GM23338 (cell line): ENCODE data around the gene SAPCD1. TPM values are rescaled to one million over a fixed set of nuclear protein-coding genes. Genes with fewer than 3 reads are reported as not detected.

Experiments used
- ATAC-seq: fragments of 200-7000 bp; cut with Tn5 transposase; 3 replicates; pipeline ENCODE4 v1.9.1; 2020
- DNase-seq: peaks from one replicate; pipeline ENCODE4 v3.0.0-alpha.2; 2015; ENCODE audit warnings: low spot score
- H2AFZ ChIP-seq: fragments of 200-600 bp; sonication (generic); 2 replicates; pipeline ENCODE4 v1.8.0; 2016; ENCODE audit warnings: antibody characterized with exemption, mild to moderate bottlenecking, moderate library complexity
- H3F3A ChIP-seq: fragments of 200-600 bp; sonication (generic); replicated peaks from 2 replicates; pipeline ENCODE4 v1.8.0; 2017; ENCODE audit warnings: antibody characterized with exemption, mixed run types, low read depth
- H3K27ac ChIP-seq: fragments of 200-600 bp; sonication (generic); 2 replicates; pipeline ENCODE4 v1.6.1; 2016; ENCODE audit warnings: low read depth
- H3K27me3 ChIP-seq: fragments of 200-600 bp; sonication (generic); 2 replicates; pipeline ENCODE4 v1.8.0; 2016; ENCODE audit warnings: mild to moderate bottlenecking, mixed run types, moderate library complexity; ENCODE audit not compliant: insufficient read depth
- H3K36me3 ChIP-seq: fragments of 200-600 bp; sonication (generic); 2 replicates; pipeline ENCODE4 v1.8.0; 2016; ENCODE audit warnings: mild to moderate bottlenecking; ENCODE audit not compliant: insufficient read depth
- H3K4me1 ChIP-seq: fragments of 200-600 bp; sonication (generic); 2 replicates; pipeline ENCODE4 v1.8.0; 2016; ENCODE audit warnings: mild to moderate bottlenecking, moderate library complexity; ENCODE audit not compliant: insufficient read depth
- H3K4me2 ChIP-seq: fragments of 200-600 bp; sonication (generic); 2 replicates; pipeline ENCODE4 v1.7.1; 2017; ENCODE audit warnings: mixed run types
- H3K4me3 ChIP-seq: fragments of 200-600 bp; sonication (generic); 2 replicates; pipeline ENCODE4 v1.6.1; 2016; ENCODE audit warnings: mixed run types
- H3K79me2 ChIP-seq: fragments of 200-600 bp; sonication (generic); replicated peaks from 2 replicates; pipeline ENCODE4 v1.8.0; 2017; ENCODE audit warnings: mild to moderate bottlenecking; ENCODE audit not compliant: insufficient read depth
- H3K9me2 ChIP-seq: fragments of 200-600 bp; sonication (generic); 2 replicates; pipeline ENCODE4 v1.8.0; 2017; ENCODE audit not compliant: insufficient read depth
- H4K20me1 ChIP-seq: fragments of 200-600 bp; sonication (generic); replicated peaks from 2 replicates; pipeline ENCODE4 v1.8.0; 2017; ENCODE audit warnings: mild to moderate bottlenecking; ENCODE audit not compliant: insufficient read depth
- H3K27ac Mint-ChIP-seq: 2 replicates; pipeline ENCODE4 v1.8.0; 2020; ENCODE audit warnings: inconsistent platforms, mild to moderate bottlenecking, moderate library complexity, mixed read lengths
- H3K27me3 Mint-ChIP-seq: 3 replicates; pipeline ENCODE4 v1.8.0; 2022; ENCODE audit warnings: low read depth, mild to moderate bottlenecking, moderate library complexity, mixed read lengths, inconsistent platforms; ENCODE audit not compliant: insufficient read depth, poor library complexity
- H3K36me3 Mint-ChIP-seq: 3 replicates; pipeline ENCODE4 v1.8.0; 2021; ENCODE audit warnings: low read depth, mild to moderate bottlenecking, inconsistent platforms, moderate library complexity, mixed read lengths
- H3K4me1 Mint-ChIP-seq: 3 replicates; pipeline ENCODE4 v1.8.0; 2020; ENCODE audit warnings: mild to moderate bottlenecking, inconsistent platforms, mixed read lengths
- H3K4me3 Mint-ChIP-seq: 3 replicates; pipeline ENCODE4 v1.8.0; 2021; ENCODE audit warnings: moderate library complexity, mild to moderate bottlenecking, inconsistent platforms, mixed read lengths
- H3K9me3 Mint-ChIP-seq: 3 replicates; pipeline ENCODE4 v1.8.0; 2020; ENCODE audit warnings: moderate library complexity, mild to moderate bottlenecking, inconsistent platforms, mixed read lengths
- CREB1 ChIP-seq: fragments of 250-450 bp; sonication (Bioruptor Pico); IDR thresholded peaks from 2 replicates; pipeline ENCODE4 v1.5.0; 2020; ENCODE audit warnings: low read depth, mild to moderate bottlenecking, moderate library complexity
- EZH2 ChIP-seq: fragments of 200-600 bp; sonication (generic); IDR thresholded peaks from one replicate; pipeline ENCODE4 v1.8.0; 2017; ENCODE audit warnings: antibody characterized with exemption, mild to moderate bottlenecking, low read depth; ENCODE audit not compliant: unreplicated experiment
- EZH2phosphoT487 ChIP-seq: fragments of 200-600 bp; sonication (generic); IDR thresholded peaks from one replicate; pipeline ENCODE4 v1.8.1; 2018; ENCODE audit warnings: antibody characterized with exemption; ENCODE audit not compliant: unreplicated experiment
- JUNB ChIP-seq: IDR thresholded peaks from one replicate; pipeline ENCODE4 v1.6.1; 2016; ENCODE audit warnings: antibody characterized with exemption; ENCODE audit not compliant: unreplicated experiment
- NANOG ChIP-seq: IDR thresholded peaks from 2 replicates; pipeline ENCODE4 v1.6.1; 2016; ENCODE audit warnings: antibody characterized with exemption, borderline replicate concordance
- POLR2AphosphoS5 ChIP-seq: IDR thresholded peaks from 2 replicates; pipeline ENCODE4 v1.6.1; 2016; ENCODE audit warnings: antibody characterized with exemption, low read depth
- REST ChIP-seq: IDR thresholded peaks from one replicate; pipeline ENCODE4 v1.6.1; 2018; ENCODE audit warnings: antibody characterized with exemption; ENCODE audit not compliant: unreplicated experiment
- STAT1 ChIP-seq: IDR thresholded peaks from one replicate; pipeline ENCODE4 v1.6.1; 2016; ENCODE audit warnings: antibody characterized with exemption; ENCODE audit not compliant: unreplicated experiment
- ZNF114 ChIP-seq: fragments of 250-450 bp; sonication (Bioruptor Pico); IDR thresholded peaks from 2 replicates; pipeline ENCODE4 v1.5.0; 2020; ENCODE audit warnings: mild to moderate bottlenecking, moderate library complexity
- ZNF331 ChIP-seq: fragments of 250-450 bp; sonication (Bioruptor Pico); IDR thresholded peaks from 2 replicates; pipeline ENCODE4 v1.5.0; 2020; ENCODE audit warnings: low read depth, mild to moderate bottlenecking, moderate library complexity
- polyA plus RNA-seq: library from polyadenylated mRNA; unstranded; fragments of >200 nt; fragmentation: Nextera tagmentation; extraction: Ambion mirVana; gene quantifications from 2 replicates; pipeline ENCODE4 v1.2.1, GENCODE V29; 2016
- total RNA-seq: library from RNA; depleted of rRNA; stranded (reverse); fragments of >200 nt; shearing (Covaris generic); gene quantifications from 2 replicates; pipeline ENCODE4 v1.2.3, GENCODE V29; 2014
- TF ChIP-seq, protein P1 (sequence below): IDR thresholded peaks from 2 replicates; pipeline ENCODE4 v1.6.1; 2016; ENCODE audit warnings: antibody characterized with exemption

SAPCD1 gene
- total and polyA plus RNA-seq, 2 experiments from 2014 or later: 3.9 to 5.0 TPM

DNA sequence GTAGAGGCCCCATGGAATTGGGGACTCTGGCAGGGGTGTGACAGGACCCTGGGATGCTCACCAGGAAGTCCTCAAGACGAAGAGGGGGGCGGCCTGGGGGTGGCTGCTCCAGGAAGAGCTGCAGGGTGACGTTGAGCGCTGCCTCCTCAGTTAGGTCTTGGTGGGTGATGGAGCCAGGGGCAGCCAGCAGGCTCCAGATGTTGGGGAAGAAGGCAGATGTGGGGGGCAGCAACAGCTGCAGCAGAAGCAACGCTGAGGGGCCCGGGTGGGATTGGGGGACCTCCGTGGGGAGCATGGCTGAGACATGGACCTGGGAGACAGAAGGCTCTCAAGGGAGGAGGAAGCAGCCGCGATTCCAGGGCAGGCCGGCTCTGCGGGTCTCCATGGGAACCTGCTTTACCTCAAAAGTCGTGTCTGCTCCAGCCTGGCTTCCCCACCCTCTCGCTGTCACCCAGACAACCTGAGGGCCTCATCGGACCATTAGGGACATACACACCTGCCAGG, 14.1 kb downstream of the SAPCD1 start:
- Mint-ChIP-seq H3K36me3 (peaks cover 23% of the 10 kb centered on the region), H3K27me3 (peaks cover 24% of the 10 kb centered on the region), H3K9me3 (no peaks in the 10 kb centered on the region), H3K27ac (0 out of 2 replicates have a peak overlapping the region, but pooled peaks have one; percentile 45), H3K4me1 (no peaks in the 10 kb centered on the region), H3K4me3 (no peak overlapping the region)
- Histone ChIP-seq H3K9me2 (no peaks in the 10 kb centered on the region), H4K20me1 (no peaks in the 10 kb centered on the region; the same call in 1 of the 2 replicates), H3F3A (peaks cover 4% of the 10 kb centered on the region; the same call in 1 of the 2 replicates), H3K4me2 (0 out of 2 replicates have a peak overlapping the region, but pooled peaks have one; percentile 20), H2AFZ (no peak overlapping the region), H3K27me3 (no peaks in the 10 kb centered on the region), H3K4me1 (no peaks in the 10 kb centered on the region), H3K4me3 (no peak overlapping the region), H3K27ac (0 out of 2 replicates have a peak overlapping the region, but pooled peaks have one; percentile 72), H3K36me3 (no peaks in the 10 kb centered on the region), H3K79me2 (no peaks in the 10 kb centered on the region)
- ATAC-seq: peak; percentile 14
- TF ChIP-seq EZH2 (no peak), POLR2AphosphoS5 (no peak), REST (no peak), NANOG (no peak)
- DNase-seq: peak; percentile 28

DNA sequence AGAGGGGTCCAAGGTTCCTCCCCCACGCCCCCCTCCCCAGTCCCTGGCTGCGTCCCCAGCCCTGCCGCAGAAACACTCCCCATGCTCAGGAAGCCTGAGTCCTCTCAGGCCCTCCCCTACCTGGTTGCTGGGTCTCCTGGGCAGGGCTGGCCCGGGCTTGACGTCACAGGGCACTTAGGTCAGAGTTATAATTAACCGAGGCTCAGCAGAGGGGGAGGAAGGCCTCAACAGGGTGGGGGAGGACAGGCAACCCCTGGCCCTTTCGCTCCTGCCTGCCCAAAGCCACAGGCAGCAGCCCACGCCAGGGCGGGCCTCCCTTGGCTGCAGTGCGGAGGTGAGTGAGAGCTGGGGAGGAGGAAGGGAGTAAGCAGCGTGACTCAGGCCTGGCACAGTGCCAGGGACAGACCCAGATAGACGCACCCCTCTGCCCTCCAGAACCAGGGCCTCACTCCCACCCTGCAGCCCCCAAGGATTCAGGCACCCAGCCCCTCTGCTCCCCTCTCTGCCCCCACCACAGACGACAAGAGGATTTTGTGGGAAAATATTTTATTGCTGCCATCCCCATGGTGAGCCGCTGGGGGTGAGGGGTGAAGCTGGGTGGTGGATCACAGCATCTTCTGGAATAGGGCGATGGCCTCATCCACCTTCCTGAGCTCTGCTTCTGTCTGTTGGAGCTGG, 14.7 kb downstream of the SAPCD1 start, which contains the start of gene VWA7:
TSS of gene VWA7 (minus strand) at position 340 of the 678 bp plus-strand sequence. CDS start 549 bp downstream, outside the sequence.
- H3K27me3 Mint-ChIP-seq: peaks cover 23% of the 10 kb centered on the region
- Histone ChIP-seq H3F3A (peaks cover 4% of the 10 kb centered on the region; the same call in 1 of the 2 replicates), H2AFZ (no peak within 1 kb of the TSS), H3K4me2 (0 out of 2 replicates have a peak within 1 kb of the TSS, but pooled peaks have one; percentile 20), H3K27me3 (no peaks in the 10 kb centered on the region), H3K79me2 (no peaks in the 10 kb centered on the region), H3K27ac (peak within 1 kb of the TSS; percentile 72; the same call in 1 of the 2 replicates), H3K4me3 (no peak within 1 kb of the TSS), H4K20me1 (no peaks in the 10 kb centered on the region; the same call in 1 of the 2 replicates), H3K36me3 (no peaks in the 10 kb centered on the region), H3K9me2 (no peaks in the 10 kb centered on the region), H3K4me1 (no peaks in the 10 kb centered on the region)
- peak; percentile 38 for ATAC-seq
- H3K4me3 Mint-ChIP-seq: no peak within 1 kb of the TSS
- peaks cover 23% of the 10 kb centered on the region for H3K36me3 Mint-ChIP-seq
- no peaks in the 10 kb centered on the region for H3K4me1 Mint-ChIP-seq
- no peaks in the 10 kb centered on the region for H3K9me3 Mint-ChIP-seq
- peak within 1 kb of the TSS; percentile 45; the same call in 1 of the 2 replicates for H3K27ac Mint-ChIP-seq
- peak; percentile 39 for DNase-seq
- TF ChIP-seq ZNF114 (no peak), JUNB (no peak), REST (no peak), STAT1 (no peak), EZH2 (no peak), POLR2AphosphoS5 (peak; percentile 48), ZNF331 (CRISPR knock-in tag) (no peak), EZH2phosphoT487 (no peak), CREB1 (CRISPR knock-in tag) (peak; percentile 54; the same call in 1 of the 2 replicates), NANOG (no peak)
- TF ChIP-seq, protein P1, sequence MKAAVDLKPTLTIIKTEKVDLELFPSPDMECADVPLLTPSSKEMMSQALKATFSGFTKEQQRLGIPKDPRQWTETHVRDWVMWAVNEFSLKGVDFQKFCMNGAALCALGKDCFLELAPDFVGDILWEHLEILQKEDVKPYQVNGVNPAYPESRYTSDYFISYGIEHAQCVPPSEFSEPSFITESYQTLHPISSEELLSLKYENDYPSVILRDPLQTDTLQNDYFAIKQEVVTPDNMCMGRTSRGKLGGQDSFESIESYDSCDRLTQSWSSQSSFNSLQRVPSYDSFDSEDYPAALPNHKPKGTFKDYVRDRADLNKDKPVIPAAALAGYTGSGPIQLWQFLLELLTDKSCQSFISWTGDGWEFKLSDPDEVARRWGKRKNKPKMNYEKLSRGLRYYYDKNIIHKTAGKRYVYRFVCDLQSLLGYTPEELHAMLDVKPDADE: no peak
